Neural crest cell (in vitro differentiated cells): ENCODE measurements around the gene IQCE. TPM values are rescaled to one million over a fixed set of nuclear protein-coding genes. Genes with fewer than 3 reads are reported as not detected.
A peak's percentile ranks its signal among the peaks of the same experiment; 100 is the strongest.

Experiments used
- DNase-seq: peaks from one replicate; pipeline ENCODE4 v3.0.0; 2021; ENCODE audit warnings: low read depth, mixed read lengths, low spot score
- H3K27ac Mint-ChIP-seq: one replicate; pipeline ENCODE4 v1.8.0; 2021; ENCODE audit warnings: mild to moderate bottlenecking, mixed read lengths; ENCODE audit not compliant: unreplicated experiment
- H3K27me3 Mint-ChIP-seq: 2 replicates; pipeline ENCODE4 v1.8.0; 2021; ENCODE audit warnings: low read depth, mild to moderate bottlenecking, mixed read lengths
- H3K36me3 Mint-ChIP-seq: 2 replicates; pipeline ENCODE4 v1.8.0; 2021; ENCODE audit warnings: low read depth, mild to moderate bottlenecking, mixed read lengths
- H3K4me1 Mint-ChIP-seq: 2 replicates; pipeline ENCODE4 v1.8.0; 2021; ENCODE audit warnings: mixed read lengths
- H3K4me3 Mint-ChIP-seq: one replicate; pipeline ENCODE4 v1.8.0; 2021; ENCODE audit warnings: mild to moderate bottlenecking, mixed read lengths
- H3K9me3 Mint-ChIP-seq: 2 replicates; pipeline ENCODE4 v1.8.0; 2021; ENCODE audit warnings: mixed read lengths
- total RNA-seq: library from RNA; stranded (reverse); gene quantifications from 2 replicates; pipeline ENCODE4 v1.2.1, GENCODE V29; 2021
- TF ChIP-seq, protein P1 (sequence below): fragments of 200-600 bp; sonication (generic); conservative IDR thresholded peaks from 2 replicates; pipeline ENCODE4 v1.5.0; 2021; ENCODE audit warnings: antibody characterized with exemption, mild to moderate bottlenecking

Gene IQCE
- total RNA-seq, 1 donor from 2014 or later, result 22.4 TPM

- H3K4me1 Mint-ChIP-seq, result no peaks in the 10 kb centered on the region
- H3K27ac Mint-ChIP-seq, result no peak overlapping the region
- H3K4me3 Mint-ChIP-seq, result no peak overlapping the region
- no peaks in the 10 kb centered on the region for H3K9me3 Mint-ChIP-seq
- H3K27me3 Mint-ChIP-seq, result no peaks in the 10 kb centered on the region
- TF ChIP-seq, protein P1, sequence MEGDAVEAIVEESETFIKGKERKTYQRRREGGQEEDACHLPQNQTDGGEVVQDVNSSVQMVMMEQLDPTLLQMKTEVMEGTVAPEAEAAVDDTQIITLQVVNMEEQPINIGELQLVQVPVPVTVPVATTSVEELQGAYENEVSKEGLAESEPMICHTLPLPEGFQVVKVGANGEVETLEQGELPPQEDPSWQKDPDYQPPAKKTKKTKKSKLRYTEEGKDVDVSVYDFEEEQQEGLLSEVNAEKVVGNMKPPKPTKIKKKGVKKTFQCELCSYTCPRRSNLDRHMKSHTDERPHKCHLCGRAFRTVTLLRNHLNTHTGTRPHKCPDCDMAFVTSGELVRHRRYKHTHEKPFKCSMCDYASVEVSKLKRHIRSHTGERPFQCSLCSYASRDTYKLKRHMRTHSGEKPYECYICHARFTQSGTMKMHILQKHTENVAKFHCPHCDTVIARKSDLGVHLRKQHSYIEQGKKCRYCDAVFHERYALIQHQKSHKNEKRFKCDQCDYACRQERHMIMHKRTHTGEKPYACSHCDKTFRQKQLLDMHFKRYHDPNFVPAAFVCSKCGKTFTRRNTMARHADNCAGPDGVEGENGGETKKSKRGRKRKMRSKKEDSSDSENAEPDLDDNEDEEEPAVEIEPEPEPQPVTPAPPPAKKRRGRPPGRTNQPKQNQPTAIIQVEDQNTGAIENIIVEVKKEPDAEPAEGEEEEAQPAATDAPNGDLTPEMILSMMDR, result no peak
- no peak for DNase-seq
- H3K36me3 Mint-ChIP-seq, result peaks cover 6% of the 10 kb centered on the region
Measured at GRCh38 chr7:2592375-2592865, 33.6 kb downstream of the IQCE start.

- no peak overlapping the region for H3K4me3 Mint-ChIP-seq
- DNase-seq, result no peak
- no peaks in the 10 kb centered on the region for H3K9me3 Mint-ChIP-seq
- TF ChIP-seq, protein P1, result no peak
- no peaks in the 10 kb centered on the region for H3K27me3 Mint-ChIP-seq
- no peaks in the 10 kb centered on the region for H3K4me1 Mint-ChIP-seq
- peaks cover 6% of the 10 kb centered on the region for H3K36me3 Mint-ChIP-seq
- no peak overlapping the region for H3K27ac Mint-ChIP-seq
Measured at GRCh38 chr7:2593036-2593727, 34.4 kb downstream of the IQCE start.

DNA sequence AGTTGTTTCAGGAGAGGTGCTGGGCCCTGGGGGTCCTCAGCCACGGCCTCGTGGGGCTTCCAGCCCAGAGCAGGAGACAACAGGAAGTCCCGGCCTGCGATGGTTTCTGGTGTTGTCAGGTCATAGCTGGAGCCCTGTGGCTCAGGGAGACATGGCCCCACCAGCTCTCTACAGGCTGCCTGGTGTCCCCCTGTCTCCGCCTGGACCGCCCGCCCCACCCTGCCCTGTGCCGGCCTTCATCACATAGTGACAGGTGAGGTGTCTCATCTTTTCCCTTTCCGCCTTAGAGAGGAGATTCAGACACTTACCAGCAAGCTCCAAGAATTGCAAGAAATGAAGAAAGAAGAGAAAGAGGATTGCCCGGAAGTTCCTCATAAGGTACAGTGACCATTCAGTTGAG lies 35.8 kb downstream of the IQCE start:
- H3K4me3 Mint-ChIP-seq, result no peak overlapping the region
- TF ChIP-seq, protein P1, result no peak
- H3K4me1 Mint-ChIP-seq, result no peaks in the 10 kb centered on the region
- H3K27me3 Mint-ChIP-seq, result no peaks in the 10 kb centered on the region
- DNase-seq, result no peak
- peak overlapping the region; percentile 8 for H3K27ac Mint-ChIP-seq
- H3K9me3 Mint-ChIP-seq, result no peaks in the 10 kb centered on the region
- peaks cover 9% of the 10 kb centered on the region for H3K36me3 Mint-ChIP-seq

- Mint-ChIP-seq H3K4me3 (no peak overlapping the region), H3K27ac (peak overlapping the region; percentile 8), H3K4me1 (no peaks in the 10 kb centered on the region), H3K27me3 (no peaks in the 10 kb centered on the region), H3K36me3 (peaks cover 7% of the 10 kb centered on the region), H3K9me3 (no peaks in the 10 kb centered on the region)
- DNase-seq, result no peak
- TF ChIP-seq, protein P1, result no peak
Measured at GRCh38 chr7:2595258-2595860, 36.6 kb downstream of the IQCE start.

DNA sequence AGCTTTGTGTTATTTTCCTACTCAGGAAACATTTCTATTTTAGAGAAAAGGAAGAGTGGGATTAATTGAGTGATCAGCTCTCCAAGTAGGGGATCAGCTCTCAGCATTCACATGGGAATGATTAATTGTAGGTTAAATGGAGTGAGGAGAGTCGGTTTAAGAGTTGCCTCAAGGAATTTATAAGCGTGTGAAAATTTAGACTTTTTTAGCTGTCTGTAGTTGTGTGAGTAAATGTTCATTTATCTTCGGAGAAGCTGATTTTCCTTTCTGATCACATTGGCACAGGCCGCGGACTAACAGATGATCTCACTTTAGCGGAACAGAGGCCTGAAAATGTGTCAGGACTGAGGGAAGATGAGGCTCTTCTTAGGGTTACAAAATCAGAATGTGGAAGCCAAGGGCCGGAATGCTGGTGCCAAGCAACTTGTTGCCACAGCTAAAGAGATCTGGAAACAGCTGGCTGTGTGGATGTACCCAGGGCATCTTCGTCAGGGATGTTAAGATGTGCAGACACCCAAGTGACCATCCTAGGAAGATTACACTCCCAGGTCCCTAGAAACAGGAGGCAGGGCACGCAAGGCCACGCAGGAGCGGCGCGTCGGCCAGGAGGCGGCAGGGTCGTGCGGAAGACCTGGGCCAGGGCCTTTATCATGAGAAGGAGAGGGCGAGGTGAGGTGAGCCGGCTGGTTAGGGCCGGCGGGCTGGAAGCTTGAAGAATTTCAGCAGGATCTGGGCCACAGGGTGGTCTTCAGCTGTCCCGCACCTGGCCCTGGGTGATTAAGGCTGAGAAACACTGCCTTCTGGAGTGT lies 37.9 kb downstream of the IQCE start:
- no peaks in the 10 kb centered on the region for H3K9me3 Mint-ChIP-seq
- peaks cover 7% of the 10 kb centered on the region for H3K36me3 Mint-ChIP-seq
- H3K4me1 Mint-ChIP-seq, result peaks cover 3% of the 10 kb centered on the region
- TF ChIP-seq, protein P1, result no peak
- H3K27me3 Mint-ChIP-seq, result no peaks in the 10 kb centered on the region
- no peak overlapping the region for H3K27ac Mint-ChIP-seq
- DNase-seq, result no peak
- H3K4me3 Mint-ChIP-seq, result no peak overlapping the region
